Endothelial cell (in vitro differentiated cells): ENCODE results near the gene RAB40C. TPM values are rescaled to one million over a fixed set of nuclear protein-coding genes. Genes with fewer than 3 reads are reported as not detected.

Experiments used
- DNase-seq: peaks from one replicate; pipeline ENCODE4 v3.0.0; 2021; ENCODE audit warnings: low spot score
- H3K27ac Mint-ChIP-seq: one replicate; pipeline ENCODE4 v1.8.0; 2021; ENCODE audit warnings: mixed read lengths, inconsistent platforms; ENCODE audit not compliant: unreplicated experiment
- H3K27me3 Mint-ChIP-seq: one replicate; pipeline ENCODE4 v1.8.0; 2021; ENCODE audit warnings: mild to moderate bottlenecking, moderate library complexity, mixed read lengths, inconsistent platforms; ENCODE audit not compliant: unreplicated experiment
- H3K36me3 Mint-ChIP-seq: one replicate; pipeline ENCODE4 v1.8.0; 2021; ENCODE audit warnings: mild to moderate bottlenecking, low read depth, mixed read lengths, inconsistent platforms; ENCODE audit not compliant: unreplicated experiment
- H3K4me1 Mint-ChIP-seq: one replicate; pipeline ENCODE4 v1.8.0; 2021; ENCODE audit warnings: mild to moderate bottlenecking, mixed read lengths, inconsistent platforms; ENCODE audit not compliant: unreplicated experiment
- H3K4me3 Mint-ChIP-seq: one replicate; pipeline ENCODE4 v1.8.0; 2021; ENCODE audit warnings: mild to moderate bottlenecking, mixed read lengths, inconsistent platforms; ENCODE audit not compliant: unreplicated experiment
- H3K9me3 Mint-ChIP-seq: one replicate; pipeline ENCODE4 v1.8.0; 2021; ENCODE audit warnings: mixed read lengths, inconsistent platforms; ENCODE audit not compliant: unreplicated experiment
- CTCF ChIP-seq: fragments of 200-600 bp; sonication (generic); IDR thresholded peaks from one replicate; pipeline ENCODE4 v1.5.0; 2021; ENCODE audit warnings: antibody characterized with exemption; ENCODE audit not compliant: unreplicated experiment
- total RNA-seq: library from RNA; stranded (reverse); fragmentation: NEBNext Ultra II Directional; extraction: Animal tissue kit (Norgen Biotek cat#: 25700); gene quantifications from one replicate; pipeline ENCODE4 v1.2.1, GENCODE V29; 2021; ENCODE audit not compliant: unreplicated experiment

RAB40C gene
- total RNA-seq, 1 donor from 2014 or later, result 18.5 TPM

DNA sequence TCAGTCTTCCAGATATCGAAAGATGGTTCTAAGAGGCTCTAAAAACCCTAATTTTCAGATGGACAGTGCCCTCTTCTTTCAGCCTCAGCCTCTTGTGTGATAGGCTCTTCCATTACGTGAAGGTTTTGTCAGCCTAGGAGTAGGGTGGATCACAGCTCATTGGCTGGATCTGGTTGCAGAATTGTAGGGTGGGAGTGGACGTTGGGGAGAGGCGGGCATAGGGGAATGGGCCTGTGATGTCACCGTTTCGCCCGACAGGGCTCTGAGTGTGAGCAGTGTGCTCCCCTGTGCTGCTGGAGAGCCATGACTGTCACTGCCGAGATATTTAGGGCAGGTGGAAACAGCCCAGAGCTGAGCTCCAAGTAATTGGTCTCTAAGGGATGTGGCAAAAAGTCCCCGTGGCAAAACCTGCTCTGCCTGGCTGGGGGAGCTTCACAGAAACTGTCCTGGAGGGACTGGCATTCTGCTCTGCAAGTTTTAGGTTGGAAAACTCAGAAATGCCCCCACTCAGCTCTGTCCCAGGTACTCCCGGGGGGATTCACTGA, 34.7 kb downstream of the RAB40C start:
- no peak for TF ChIP-seq CTCF
- Mint-ChIP-seq H3K36me3 (peaks cover 5% of the 10 kb centered on the region), H3K9me3 (no peaks in the 10 kb centered on the region), H3K27ac (no peak overlapping the region), H3K27me3 (peaks cover 5% of the 10 kb centered on the region), H3K4me1 (no peaks in the 10 kb centered on the region), H3K4me3 (no peak overlapping the region)
- DNase-seq, result no peak

DNA sequence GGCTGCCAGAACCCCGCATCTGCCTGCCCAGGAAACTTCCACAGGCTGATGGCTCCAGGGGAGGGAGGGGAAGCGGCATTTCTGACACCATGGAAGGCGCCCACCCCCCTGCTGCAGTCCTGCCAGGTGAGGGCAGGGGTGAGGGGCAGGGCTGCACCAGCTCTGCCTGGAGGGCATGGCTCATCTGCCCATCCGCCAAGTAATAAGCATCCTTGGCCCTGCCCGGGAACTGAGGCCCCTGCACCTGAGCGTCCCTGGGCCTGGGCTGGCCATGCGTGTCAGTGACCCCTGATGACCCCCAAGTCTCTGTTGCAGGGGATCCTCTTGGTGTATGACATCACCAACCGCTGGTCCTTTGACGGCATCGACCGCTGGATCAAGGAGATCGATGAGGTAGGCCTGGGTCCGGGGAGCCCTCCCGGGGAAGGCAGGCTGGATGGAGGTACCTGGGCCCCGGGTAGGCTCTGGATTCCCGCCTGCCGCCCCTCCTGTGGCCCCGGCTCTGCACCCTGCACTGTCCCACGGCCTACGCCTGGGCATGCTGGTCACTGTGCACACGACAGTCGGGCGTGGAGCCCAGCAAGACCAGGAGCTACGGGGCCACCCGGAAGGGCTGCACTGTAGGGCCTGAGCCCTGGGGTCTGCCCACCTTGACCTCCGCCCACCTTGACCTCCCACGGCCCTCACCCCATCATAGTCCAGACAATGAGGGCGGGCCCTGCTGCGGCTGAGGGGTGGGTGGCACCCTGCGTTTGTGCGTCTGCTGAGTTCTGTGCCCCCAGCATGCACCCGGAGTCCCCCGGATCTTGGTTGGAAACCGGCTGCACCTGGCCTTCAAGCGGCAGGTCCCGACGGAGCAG, 35.5 kb downstream of the RAB40C start:
- Mint-ChIP-seq H3K27ac (no peak overlapping the region), H3K4me1 (no peaks in the 10 kb centered on the region), H3K9me3 (no peaks in the 10 kb centered on the region), H3K4me3 (no peak overlapping the region), H3K36me3 (peaks cover 5% of the 10 kb centered on the region), H3K27me3 (peaks cover 5% of the 10 kb centered on the region)
- no peak for DNase-seq
- no peak for TF ChIP-seq CTCF

DNA sequence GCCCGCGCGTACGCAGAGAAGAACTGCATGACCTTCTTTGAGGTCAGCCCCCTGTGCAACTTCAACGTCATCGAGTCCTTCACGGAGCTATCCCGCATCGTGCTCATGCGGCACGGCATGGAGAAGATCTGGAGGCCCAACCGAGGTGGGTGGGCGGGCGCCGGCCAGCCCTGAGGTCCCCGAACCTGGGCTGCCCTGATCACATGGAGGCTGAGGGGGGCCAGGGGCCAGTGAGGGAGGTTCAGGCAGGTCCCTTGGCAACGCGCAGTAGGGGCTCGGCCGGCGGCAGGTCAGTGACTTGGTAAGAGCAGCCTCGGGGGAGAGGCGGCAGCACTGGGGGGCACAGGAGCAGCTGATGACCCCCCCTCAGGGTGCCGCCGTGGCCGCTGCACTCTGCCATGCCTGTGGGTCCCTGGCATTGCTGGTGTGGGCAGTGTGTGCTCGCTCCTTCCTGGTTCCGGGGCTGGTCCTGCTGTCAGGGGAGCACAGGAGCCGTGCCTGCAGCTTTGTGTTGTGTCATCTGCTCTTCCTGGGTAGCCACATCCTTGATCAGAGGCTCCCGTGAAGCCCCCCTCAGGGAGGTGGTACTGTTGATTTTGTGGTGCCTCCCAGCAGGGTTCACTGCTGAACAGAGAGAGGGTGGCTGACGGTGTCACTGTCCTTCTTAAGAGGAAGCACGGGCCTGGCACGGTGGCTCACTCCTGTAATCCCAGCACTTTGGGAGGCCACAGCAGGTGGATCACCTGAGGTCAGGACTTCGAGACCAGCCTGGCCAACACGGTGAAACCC, 36.3 kb downstream of the RAB40C start:
- peaks cover 5% of the 10 kb centered on the region for H3K27me3 Mint-ChIP-seq
- H3K4me1 Mint-ChIP-seq, result no peaks in the 10 kb centered on the region
- no peaks in the 10 kb centered on the region for H3K9me3 Mint-ChIP-seq
- no peak overlapping the region for H3K4me3 Mint-ChIP-seq
- H3K27ac Mint-ChIP-seq, result no peak overlapping the region
- peaks cover 5% of the 10 kb centered on the region for H3K36me3 Mint-ChIP-seq
- no peak for TF ChIP-seq CTCF
- no peak for DNase-seq

- no peak for TF ChIP-seq CTCF
- Mint-ChIP-seq H3K27me3 (peaks cover 3% of the 10 kb centered on the region), H3K36me3 (peaks cover 5% of the 10 kb centered on the region), H3K27ac (no peak overlapping the region), H3K9me3 (no peaks in the 10 kb centered on the region), H3K4me1 (no peaks in the 10 kb centered on the region), H3K4me3 (no peak overlapping the region)
- DNase-seq, result no peak
Observed at GRCh38 chr16:626787-627453, 37.1 kb downstream of the RAB40C start.
